ENCODE data around the gene SLC22A1. TPM values are rescaled to one million over a fixed set of nuclear protein-coding genes. Genes with fewer than 3 reads are reported as not detected.

The SLC22A1 gene
- total RNA-seq, 1 experiment from 2014 or later = 0.39 TPM

DNA sequence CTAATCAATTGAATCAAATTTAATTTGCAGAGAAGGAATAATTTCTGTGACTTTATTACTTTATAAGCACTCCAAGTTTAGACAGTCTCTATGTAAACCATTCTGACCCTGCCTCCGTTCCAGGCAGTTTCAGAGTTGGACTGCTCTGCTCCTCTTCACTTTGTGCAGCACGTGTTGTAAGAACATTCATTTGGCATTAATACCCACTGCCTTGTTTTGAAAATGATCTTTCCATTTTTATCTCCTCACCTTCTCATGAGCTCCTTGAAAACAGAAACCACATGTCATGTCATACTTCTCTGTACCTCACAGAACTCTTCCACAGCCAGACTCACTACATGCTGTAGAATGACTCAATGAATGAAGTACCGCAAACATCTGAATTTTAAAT lies 25.5 kb downstream of the SLC22A1 start:
- no peaks in the 10 kb centered on the region for H3K27me3 ChIP-seq (ENCODE audit: insufficient read depth, low read length)
- H2BK120ac ChIP-seq (ENCODE audit: low read depth, low read length, poor library complexity, severe bottlenecking) = no peak overlapping the region
- no peak overlapping the region for H2BK12ac ChIP-seq (ENCODE audit: insufficient read length, low read depth, low read length)
- H3K9me3 ChIP-seq (ENCODE audit: control insufficient read depth, low read depth, low read length) = no peaks in the 10 kb centered on the region
- H3K79me1 ChIP-seq (ENCODE audit: insufficient read depth, low read depth, low read length, poor library complexity, severe bottlenecking) = no peaks in the 10 kb centered on the region
- H4K5ac ChIP-seq (ENCODE audit: insufficient read length, low read depth, low read length) = no peak overlapping the region
- H3K4me3 Mint-ChIP-seq = no peak overlapping the region
- no peak overlapping the region for H2BK5ac ChIP-seq (ENCODE audit: insufficient read length, low read length)
- H2AK5ac ChIP-seq (ENCODE audit: insufficient read length, low read length) = no peak overlapping the region
- DNase-seq = no peak
- H2BK20ac ChIP-seq (ENCODE audit: low read depth, low read length, poor library complexity, severe bottlenecking) = no peak overlapping the region
- H3K27ac Mint-ChIP-seq = no peak overlapping the region
- no peak overlapping the region for H4K91ac ChIP-seq (ENCODE audit: insufficient read length, low read depth, low read length)
- no peak overlapping the region for H2AFZ ChIP-seq (ENCODE audit: low read length)
- no peak overlapping the region for H3K27ac ChIP-seq (ENCODE audit: insufficient read length, low read depth, low read length)
- no CpG with 5 or more reads among the region's 3 CpGs for WGBS (ENCODE audit: extremely low coverage, insufficient read length, low lambda C conversion rate)
- no peak overlapping the region for H3K14ac ChIP-seq (ENCODE audit: insufficient read depth, low read length)
- H4K20me1 ChIP-seq (ENCODE audit: control insufficient read depth, insufficient read depth, insufficient read length) = no peaks in the 10 kb centered on the region
- H3K4me1 Mint-ChIP-seq = no peaks in the 10 kb centered on the region
- H3K23me2 ChIP-seq (ENCODE audit: insufficient read length, low read depth, low read length, poor library complexity, severe bottlenecking) = no peaks in the 10 kb centered on the region
- no peak overlapping the region for H3K18ac ChIP-seq (ENCODE audit: insufficient read length, low read depth, low read length)
- H3K23ac ChIP-seq (ENCODE audit: insufficient read length, low read depth, low read length) = no peak overlapping the region
- H3T11ph ChIP-seq (ENCODE audit: low read length) = no peak overlapping the region
- H4K8ac ChIP-seq (replicated peaks; ENCODE audit: insufficient read length, low read depth, low read length) = no peak overlapping the region
- peaks cover 0 to 5% of the 10 kb centered on the region in 2 experiments; a peak in 2 of 5 replicates for H3K9me3 Mint-ChIP-seq
- H3K56ac ChIP-seq (ENCODE audit: insufficient read length, low read depth, low read length) = no peak overlapping the region
- H3K4ac ChIP-seq (ENCODE audit: low read depth, low read length) = no peak overlapping the region
- H3K9ac ChIP-seq (ENCODE audit: extremely low read depth, insufficient read length, low read length) = no peak overlapping the region
- no peak for TF ChIP-seq CTCF (conservative IDR thresholded peaks at IDR 0.05)
- no peaks in the 10 kb centered on the region for H3K79me2 ChIP-seq (ENCODE audit: insufficient read depth, low read length)
- H3K36me3 Mint-ChIP-seq (ENCODE audit: insufficient read depth in 1 of 3, low read depth in 3 of 3) = 0 out of 7 replicates have a peak, but pooled peaks cover 0 to 2% (median 0%) of the 10 kb centered on the region in 3 experiments
- no peaks in the 10 kb centered on the region for H3K4me1 ChIP-seq (ENCODE audit: insufficient read depth, low read length)
- H2BK15ac ChIP-seq (ENCODE audit: low read depth, low read length) = no peak overlapping the region
- no peak overlapping the region for H3K4me2 ChIP-seq (ENCODE audit: insufficient read depth, insufficient read length, low read length)
- H3K27me3 Mint-ChIP-seq (ENCODE audit: low read depth) = peaks cover 2% of the 10 kb centered on the region; the same call in 1 of the 2 replicates

All from H9 (cell line).